Measurements from ENCODE around the gene ACYP1. TPM values are rescaled to one million over a fixed set of nuclear protein-coding genes. Genes with fewer than 3 reads are reported as not detected.
"Not testable (repeated sequence)": the region's sequence is repeated elsewhere in the genome, so short reads cannot be mapped to it uniquely, and the experiment has no call there.

The ACYP1 gene
- total RNA-seq, 1 donor from 2014 or later: 9.1 TPM

GRCh38 chr14:75068294-75069120 lies 4.7 kb upstream of the ACYP1 start:
- no peak for DNase-seq (ENCODE audit: low spot score)

- not testable (repeated sequence) for DNase-seq (ENCODE audit: low spot score)
Measured at GRCh38 chr14:75067765-75068164, 3.9 kb upstream of the ACYP1 start.

GRCh38 chr14:75067212-75067611 lies 3.4 kb upstream of the ACYP1 start:
- no peak for DNase-seq (ENCODE audit: low spot score)

GRCh38 chr14:75066691-75067090 lies 2.9 kb upstream of the ACYP1 start:
- DNase-seq (ENCODE audit: low spot score): no peak

GRCh38 chr14:75064205-75064567 lies 362 bp upstream of the ACYP1 start:
- no peak for DNase-seq (ENCODE audit: low spot score)

DNA sequence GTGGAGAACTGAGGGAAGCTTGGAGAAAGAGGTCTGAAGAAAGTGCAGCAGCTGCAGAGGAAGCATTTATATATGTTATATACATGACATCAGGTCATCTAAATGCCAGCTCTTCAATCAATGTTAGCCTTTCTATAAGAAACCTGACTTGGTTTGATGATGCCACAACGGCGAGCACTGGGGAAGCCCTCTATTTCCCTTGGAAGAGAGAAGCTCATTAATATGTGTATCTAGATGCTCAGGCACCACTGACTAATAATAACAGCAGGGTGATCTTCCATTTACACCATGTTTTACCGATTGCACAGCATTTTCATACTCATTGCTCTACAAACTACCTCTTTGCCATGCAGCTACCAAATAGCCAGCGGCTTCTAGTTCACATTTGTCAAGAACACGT lies 811 bp downstream of the ACYP1 start:
- no peak for DNase-seq (ENCODE audit: low spot score)

DNA sequence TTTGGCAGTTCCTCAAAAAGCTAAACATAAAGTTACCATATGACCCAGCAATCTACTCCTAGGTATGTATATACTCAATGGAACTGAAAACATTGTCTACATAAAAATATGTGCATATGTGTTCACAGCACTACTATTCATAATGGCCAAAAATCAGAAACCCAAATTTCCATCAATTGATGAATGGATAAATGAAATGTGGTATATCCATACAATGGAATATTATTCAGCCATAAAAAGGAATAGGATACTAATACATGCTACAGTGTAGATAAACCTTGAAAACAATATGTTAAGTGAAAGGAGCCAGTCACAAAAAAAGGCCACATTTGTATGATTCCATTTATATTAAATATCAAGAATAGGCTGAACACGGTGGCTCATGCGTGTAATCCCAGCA lies 3.4 kb downstream of the ACYP1 start:
- no peak for DNase-seq (ENCODE audit: low spot score)

GRCh38 chr14:75059642-75060041 lies 4.2 kb downstream of the ACYP1 start:
- no peak for DNase-seq (ENCODE audit: low spot score)

DNA sequence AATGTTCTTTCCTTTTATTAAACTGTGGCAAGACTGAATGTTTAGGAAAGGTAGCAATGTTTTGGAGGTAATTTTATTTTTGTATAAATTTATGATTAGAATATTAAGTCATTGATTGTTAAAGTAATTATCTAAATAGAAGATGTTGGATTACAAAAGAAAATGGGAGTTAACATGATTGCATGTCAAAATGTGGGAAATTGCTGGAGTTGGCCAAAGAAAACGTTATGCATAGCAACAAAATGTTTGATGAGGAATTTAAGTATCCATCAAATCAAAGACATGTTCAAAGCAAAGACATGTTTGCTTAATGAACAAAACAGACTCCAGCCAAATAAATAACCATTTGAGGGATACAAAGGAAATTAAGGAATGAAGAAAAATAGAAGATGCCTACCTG lies 9.4 kb downstream of the ACYP1 start:
- no peak for DNase-seq (ENCODE audit: low spot score)

GRCh38 chr14:75053396-75054291 lies 10.2 kb downstream of the ACYP1 start:
- DNase-seq (ENCODE audit: low spot score): no peak

DNA sequence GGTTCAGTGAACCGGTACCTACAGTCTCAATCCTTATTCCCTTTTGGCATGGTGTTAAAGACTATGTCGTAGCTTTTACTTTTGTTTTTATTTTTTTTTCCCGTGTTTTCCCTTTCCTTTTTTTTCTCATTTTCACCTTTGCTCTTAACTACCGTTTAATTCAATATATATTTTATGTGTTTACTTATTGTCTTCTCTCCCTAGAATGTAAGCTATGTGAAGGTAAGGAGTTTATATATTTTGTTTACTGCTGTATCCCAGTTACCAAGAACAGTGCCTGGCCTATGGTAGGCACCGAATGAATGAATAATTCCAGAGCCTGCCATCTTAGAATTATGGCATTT lies 12.3 kb downstream of the ACYP1 start:
- DNase-seq (ENCODE audit: low spot score): no peak

DNA sequence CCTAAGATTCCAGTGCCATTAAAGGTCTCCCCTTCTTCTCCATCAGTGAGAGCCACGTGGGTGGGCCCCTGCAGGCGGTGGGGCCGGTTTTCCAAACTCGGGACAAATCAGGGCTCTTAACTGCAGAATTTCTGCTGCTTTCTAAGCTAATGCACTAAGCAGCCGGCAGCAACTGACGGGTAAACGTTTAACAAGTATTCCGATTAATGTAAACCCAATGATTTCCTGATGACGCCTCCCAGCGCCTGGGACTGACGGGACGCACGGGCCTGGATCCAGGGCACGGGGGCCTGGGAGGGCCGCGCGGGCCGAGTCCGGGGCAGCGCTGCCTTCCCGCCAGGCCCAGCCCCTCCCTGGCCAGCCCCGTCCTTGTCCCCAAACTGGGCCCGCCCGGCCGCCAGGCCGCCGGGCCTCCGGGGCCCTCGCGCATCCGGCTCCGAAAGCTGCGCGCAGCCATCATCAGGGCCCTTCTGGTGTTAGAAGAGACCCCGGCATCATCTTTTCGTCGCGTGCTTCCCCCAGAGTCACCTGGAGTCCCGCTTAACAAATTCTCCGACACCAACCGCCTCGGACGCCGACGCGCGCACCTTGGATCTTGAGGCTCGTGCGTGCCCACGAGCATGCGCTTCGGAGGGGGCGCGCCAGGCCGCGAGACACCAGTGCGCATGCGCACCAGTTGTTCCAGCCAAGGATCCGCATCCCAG lies 12.8 kb downstream of the ACYP1 start, which contains the start of gene MLH3:
MLH3 (minus strand) TSS at position 616 of the 704 bp plus-strand sequence. CDS start 1,812 bp downstream, outside the sequence.
- peak; percentile 93 for DNase-seq (ENCODE audit: low spot score)

DNA sequence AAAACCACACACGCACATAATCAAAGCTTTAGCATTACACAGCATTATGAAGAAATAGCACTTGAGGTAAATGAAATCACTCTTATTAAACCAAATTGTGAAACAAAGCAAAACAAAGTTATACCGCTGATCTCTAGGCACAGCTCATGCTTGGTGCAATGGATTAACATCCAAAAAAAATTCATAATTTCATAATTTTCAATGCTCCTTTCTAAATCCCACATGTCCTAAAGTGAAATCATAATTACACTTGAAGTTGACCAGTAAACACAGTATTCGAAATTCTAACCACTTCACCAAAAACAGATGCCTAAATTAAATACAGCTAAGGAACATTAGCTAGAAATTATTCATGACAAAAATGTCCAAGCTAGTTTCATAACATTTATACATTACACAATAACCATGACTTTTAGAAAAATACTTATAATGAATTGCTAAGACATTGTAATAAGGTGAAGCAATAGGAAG lies 14.1 kb downstream of the ACYP1 start:
- no peak for DNase-seq (ENCODE audit: low spot score)

GRCh38 chr14:75049136-75049535 lies 14.7 kb downstream of the ACYP1 start:
- DNase-seq (ENCODE audit: low spot score): no peak

- no peak for DNase-seq (ENCODE audit: low spot score)
Measured at GRCh38 chr14:75048101-75048500, 15.7 kb downstream of the ACYP1 start.

DNA sequence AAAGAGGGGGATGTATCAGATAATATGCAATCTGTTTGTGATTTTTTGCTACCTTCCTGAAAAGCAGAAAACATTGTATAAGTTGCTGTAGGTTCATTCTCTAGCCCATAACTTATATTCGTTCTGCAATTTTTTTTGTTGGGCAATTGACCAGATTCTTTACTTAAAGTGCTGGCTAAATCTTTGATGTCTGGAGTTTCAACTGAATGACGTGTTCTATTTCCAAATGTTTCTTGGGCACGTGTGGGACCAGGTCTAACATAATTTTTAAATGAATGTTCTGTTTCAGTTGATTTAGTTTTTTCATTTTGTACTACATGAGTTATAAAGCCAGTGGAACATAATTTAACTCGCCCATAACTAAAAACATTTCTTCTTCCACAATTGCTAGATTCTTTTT lies 16.3 kb downstream of the ACYP1 start:
- no peak for DNase-seq (ENCODE audit: low spot score)

DNA sequence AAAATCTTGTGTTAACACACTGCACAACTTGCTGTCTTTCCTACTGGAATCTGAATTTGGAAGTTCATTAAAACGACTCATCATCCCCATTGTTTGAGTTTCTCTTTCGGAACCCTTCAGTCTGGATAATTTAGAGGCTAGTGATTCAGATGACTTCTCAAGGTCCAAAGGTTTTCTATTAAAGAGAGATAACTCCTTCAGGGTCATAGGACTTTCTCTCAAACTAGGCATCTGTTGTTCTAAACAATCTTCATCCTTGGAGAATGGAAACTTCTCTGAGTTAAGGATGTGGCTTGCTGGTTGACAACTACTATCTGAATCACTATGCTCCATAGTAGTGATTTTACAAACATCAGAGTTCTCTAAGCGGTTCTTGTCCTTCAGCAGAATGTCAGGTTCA lies 16.9 kb downstream of the ACYP1 start:
- no peak for DNase-seq (ENCODE audit: low spot score)

GRCh38 chr14:75046275-75046674 lies 17.5 kb downstream of the ACYP1 start:
- no peak for DNase-seq (ENCODE audit: low spot score)

GRCh38 chr14:75044752-75045151 lies 19.1 kb downstream of the ACYP1 start:
- no peak for DNase-seq (ENCODE audit: low spot score)

GRCh38 chr14:75044322-75044721 lies 19.5 kb downstream of the ACYP1 start:
- no peak for DNase-seq (ENCODE audit: low spot score)

DNA sequence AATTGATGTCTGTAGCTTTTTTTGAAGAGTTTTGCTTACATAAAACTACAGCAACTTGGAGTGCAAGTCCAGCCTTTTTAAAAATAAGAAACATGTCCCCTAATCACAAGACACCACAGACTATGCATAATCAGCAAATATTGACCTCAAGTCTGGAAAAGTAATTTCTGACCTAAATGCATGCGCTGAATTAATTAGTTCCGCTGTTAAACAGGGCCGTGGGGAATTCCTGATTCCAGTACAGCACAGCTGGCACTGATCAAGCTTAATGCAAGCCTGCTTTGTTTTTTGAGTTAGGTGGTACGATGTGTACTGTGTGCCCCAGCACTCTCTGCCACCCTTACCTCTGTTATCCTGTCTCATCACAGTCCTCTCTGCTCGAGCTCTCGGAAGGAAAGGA lies 21.8 kb downstream of the ACYP1 start:
- DNase-seq (ENCODE audit: low spot score): no peak

- DNase-seq (ENCODE audit: low spot score): no peak
Measured at GRCh38 chr14:75041613-75042012, 22.2 kb downstream of the ACYP1 start.
